Naive thymus-derived CD4-positive, alpha-beta T cell (primary cell): ENCODE results near the gene CGB8. TPM values are rescaled to one million over a fixed set of nuclear protein-coding genes. Genes with fewer than 3 reads are reported as not detected.
A peak's percentile ranks its signal among the peaks of the same experiment; 100 is the strongest.
"Not testable (repeated sequence)": the region's sequence is repeated elsewhere in the genome, so short reads cannot be mapped to it uniquely, and the experiment has no call there.

Source experiments
- ATAC-seq: fragments of 150-1000 bp; cut with Tn5 transposase; 2 replicates; pipeline ENCODE4 v1.10.0; 2021; ENCODE audit warnings: mild to moderate bottlenecking, moderate library complexity
- CTCF ChIA-PET: fragments of 350-600 bp; sonication (Branson Sonifier 250); formaldehyde crosslinking; loops from one replicate; lab custom pipeline; 2021; ENCODE audit warnings: antibody characterized with exemption; lab: Charles Lee
- POLR2A ChIA-PET: fragments of 350-600 bp; sonication (Branson Sonifier 250); formaldehyde crosslinking; loops from one replicate; lab custom pipeline; 2021; ENCODE audit warnings: antibody characterized with exemption, inconsistent platforms; lab: Charles Lee
- DNase-seq, 9 donors: peaks; one replicate each; pipeline versions ENCODE4 v3.0.0 to v3.0.0-alpha.2; 2020 to 2022; ENCODE audit warnings: mixed read lengths in 1 of 9
- H3K27ac ChIP-seq: one replicate; pipeline ENCODE4 v1.7.0; 2013; ENCODE audit warnings: mild to moderate bottlenecking, low read depth, low read length, moderate library complexity
- H3K27me3 ChIP-seq, 2 donors: one replicate each; pipeline ENCODE4 v1.7.0; 2013; ENCODE audit warnings: low read length in 2 of 2, mild to moderate bottlenecking in 2 of 2, moderate library complexity in 2 of 2; ENCODE audit not compliant: control insufficient read depth in 2 of 2, insufficient read depth in 2 of 2
- H3K36me3 ChIP-seq, 3 experiments: 1 replicate in 2 of 3; 2 replicates in 1 of 3; pipeline ENCODE4 v1.7.0; 2013; ENCODE audit warnings: low read length in 3 of 3, mild to moderate bottlenecking in 3 of 3, moderate library complexity in 1 of 3; ENCODE audit not compliant: insufficient read depth in 3 of 3, control insufficient read depth in 2 of 3
- H3K4me1 ChIP-seq, 2 donors: one replicate each; pipeline ENCODE4 v1.7.0; 2013; ENCODE audit warnings: low read length in 2 of 2, mild to moderate bottlenecking in 2 of 2, moderate library complexity in 1 of 2; ENCODE audit not compliant: control insufficient read depth in 2 of 2, insufficient read depth in 2 of 2
- H3K4me3 ChIP-seq: 2 replicates; pipeline ENCODE4 v1.7.0; 2013; ENCODE audit warnings: mild to moderate bottlenecking, low read length
- H3K9me3 ChIP-seq, 3 experiments: 1 replicate in 2 of 3; 2 replicates in 1 of 3; pipeline ENCODE4 v1.7.0; 2013; ENCODE audit warnings: low read length in 3 of 3; ENCODE audit not compliant: control insufficient read depth in 2 of 3
- H3K27ac Mint-ChIP-seq, 9 donors: one replicate each; pipeline ENCODE4 v1.8.0; 2020 to 2022; ENCODE audit warnings: mixed read lengths in 9 of 9, mild to moderate bottlenecking in 8 of 9, moderate library complexity in 5 of 9, inconsistent platforms in 2 of 9
- H3K27me3 Mint-ChIP-seq, 5 donors: one replicate each; pipeline ENCODE4 v1.8.0; 2021 to 2022; ENCODE audit warnings: mixed read lengths in 5 of 5, mild to moderate bottlenecking in 1 of 5
- H3K36me3 Mint-ChIP-seq, 5 donors: one replicate each; pipeline ENCODE4 v1.8.0; 2020 to 2022; ENCODE audit warnings: mixed read lengths in 5 of 5, mild to moderate bottlenecking in 3 of 5, inconsistent platforms in 1 of 5
- H3K4me1 Mint-ChIP-seq, 7 donors: one replicate each; pipeline ENCODE4 v1.8.0; 2020 to 2022; ENCODE audit warnings: mixed read lengths in 7 of 7, mild to moderate bottlenecking in 3 of 7, inconsistent platforms in 1 of 7
- H3K4me3 Mint-ChIP-seq, 10 donors: one replicate each; pipeline ENCODE4 v1.8.0; 2020 to 2022; ENCODE audit warnings: mild to moderate bottlenecking in 10 of 10, mixed read lengths in 10 of 10, moderate library complexity in 6 of 10, inconsistent platforms in 2 of 10
- H3K9me3 Mint-ChIP-seq, 11 donors: one replicate each; pipeline ENCODE4 v1.8.0; 2020 to 2022; ENCODE audit warnings: mixed read lengths in 11 of 11, mild to moderate bottlenecking in 4 of 11, inconsistent platforms in 1 of 11, moderate library complexity in 1 of 11
- intact Hi-C, 2 donors: fragments of 100-400 bp; cut with micrococcal nuclease; formaldehyde crosslinking; loops; one replicate each; pipeline ENCODE4 v1.15.1; 2023
- polyA plus RNA-seq, 2 donors: library from polyadenylated mRNA; unstranded; fragments of 300-500 nt; fragmentation: Illumina TruSeq; gene quantifications; one replicate each; pipeline ENCODE4 v1.2.3, GENCODE V29; 2021
- total RNA-seq, 6 experiments: library from RNA in 5 of 6; stranded (reverse) in 5 of 6; gene quantifications; 1 replicate in 5 of 6; 2 replicates in 1 of 6; pipeline ENCODE4 v1.2.3 and lab custom pipeline; 2021 to 2026

CGB8 gene
- total and polyA plus RNA-seq, 7 experiments from 2014 or later: not detected

GRCh38 chr19:49038111-49038510 lies 10.8 kb downstream of the CGB8 start:
- H3K4me1 Mint-ChIP-seq, H3K4me1 ChIP-seq, H3K9me3 ChIP-seq, DNase-seq, H3K27me3 ChIP-seq, H3K27ac Mint-ChIP-seq, H3K9me3 Mint-ChIP-seq, CTCF ChIA-PET, ATAC-seq, H3K36me3 Mint-ChIP-seq, H3K4me3 ChIP-seq, POLR2A ChIA-PET, H3K36me3 ChIP-seq, H3K27ac ChIP-seq, H3K27me3 Mint-ChIP-seq, intact Hi-C loops, H3K4me3 Mint-ChIP-seq: not testable (repeated sequence)

GRCh38 chr19:49036815-49037214 lies 12.1 kb downstream of the CGB8 start, which contains the start of gene CGB1:
Gene CGB1 (minus strand): TSS chr19:49036895. CDS start chr19:49036711, 184 bp downstream.
- H3K4me3 Mint-ChIP-seq, H3K27ac Mint-ChIP-seq, H3K36me3 ChIP-seq, intact Hi-C loops, ATAC-seq, POLR2A ChIA-PET, H3K4me1 Mint-ChIP-seq, H3K27me3 ChIP-seq, H3K9me3 ChIP-seq, H3K9me3 Mint-ChIP-seq, H3K4me3 ChIP-seq, H3K27me3 Mint-ChIP-seq, H3K27ac ChIP-seq, H3K36me3 Mint-ChIP-seq, H3K4me1 ChIP-seq: not testable (repeated sequence)
- DNase-seq: peak in 3 of 9 donors; percentile 23 to 51 (median 42)
- CTCF ChIA-PET: interaction anchor here (0.6 kb wide), 1 partner anchor 741 kb away, joined by 5 read pairs; no protein-coding TSS in a partner anchor

GRCh38 chr19:49031642-49032301 lies 17.1 kb downstream of the CGB8 start, which contains the start of gene CGB2:
Gene CGB2 (plus strand): TSS chr19:49031890. CDS start chr19:49032096, 206 bp downstream.
- CTCF ChIA-PET, H3K27me3 ChIP-seq, H3K9me3 Mint-ChIP-seq, H3K36me3 ChIP-seq, H3K4me1 ChIP-seq, H3K4me3 Mint-ChIP-seq, H3K4me1 Mint-ChIP-seq, H3K4me3 ChIP-seq, POLR2A ChIA-PET, H3K9me3 ChIP-seq, H3K27ac ChIP-seq, H3K36me3 Mint-ChIP-seq, H3K27me3 Mint-ChIP-seq, intact Hi-C loops: not testable (repeated sequence)
- H3K27ac Mint-ChIP-seq: peak within 1 kb of the TSS in 1 of 9 donors; percentile 74
- DNase-seq (peak in 7 of 9 donors; percentile 28 to 70 (median 40)), ATAC-seq (peak; percentile 54)

- DNase-seq, H3K4me3 Mint-ChIP-seq, H3K4me1 Mint-ChIP-seq, H3K4me3 ChIP-seq, intact Hi-C loops, H3K4me1 ChIP-seq, H3K27ac ChIP-seq, H3K27me3 Mint-ChIP-seq, POLR2A ChIA-PET, ATAC-seq, H3K9me3 Mint-ChIP-seq, H3K27me3 ChIP-seq, H3K9me3 ChIP-seq, H3K36me3 Mint-ChIP-seq, H3K36me3 ChIP-seq, H3K27ac Mint-ChIP-seq: not testable (repeated sequence)
- CTCF ChIA-PET: interaction anchor here (0.6 kb wide), 1 partner anchor 743 kb away, joined by 8 read pairs; no protein-coding TSS in a partner anchor
Observed at GRCh38 chr19:49030323-49030722, 18.6 kb downstream of the CGB8 start.

- H3K36me3 Mint-ChIP-seq, H3K9me3 ChIP-seq, H3K9me3 Mint-ChIP-seq, H3K4me1 ChIP-seq, H3K36me3 ChIP-seq, DNase-seq, H3K27ac Mint-ChIP-seq, H3K4me3 ChIP-seq, H3K4me1 Mint-ChIP-seq, H3K27me3 ChIP-seq, H3K4me3 Mint-ChIP-seq, POLR2A ChIA-PET, intact Hi-C loops, H3K27ac ChIP-seq, ATAC-seq, H3K27me3 Mint-ChIP-seq: not testable (repeated sequence)
- CTCF ChIA-PET: interaction anchor here (0.6 kb wide), 1 partner anchor 742 kb away, joined by 8 read pairs; no protein-coding TSS in a partner anchor
Observed at GRCh38 chr19:49029749-49030148, 19.2 kb downstream of the CGB8 start.

GRCh38 chr19:49028686-49029085 lies 20.2 kb downstream of the CGB8 start:
- H3K36me3 ChIP-seq, H3K27me3 ChIP-seq, DNase-seq, POLR2A ChIA-PET, H3K36me3 Mint-ChIP-seq, H3K27ac ChIP-seq, H3K9me3 ChIP-seq, intact Hi-C loops, H3K27me3 Mint-ChIP-seq, H3K4me1 ChIP-seq, ATAC-seq, H3K4me1 Mint-ChIP-seq, H3K9me3 Mint-ChIP-seq, H3K4me3 Mint-ChIP-seq, H3K4me3 ChIP-seq, H3K27ac Mint-ChIP-seq: not testable (repeated sequence)
- CTCF ChIA-PET: interaction anchor here (0.6 kb wide), 1 partner anchor 16 kb away, joined by 4 read pairs; no protein-coding TSS in a partner anchor

GRCh38 chr19:49025599-49025998 lies 23.3 kb downstream of the CGB8 start:
- H3K4me1 Mint-ChIP-seq, H3K9me3 Mint-ChIP-seq, H3K27ac Mint-ChIP-seq, H3K9me3 ChIP-seq, H3K4me3 Mint-ChIP-seq, H3K36me3 Mint-ChIP-seq, H3K27me3 Mint-ChIP-seq, H3K4me3 ChIP-seq, ATAC-seq, intact Hi-C loops, POLR2A ChIA-PET, H3K27ac ChIP-seq, H3K27me3 ChIP-seq, DNase-seq, CTCF ChIA-PET, H3K4me1 ChIP-seq, H3K36me3 ChIP-seq: not testable (repeated sequence)
